Lower leg skin (tissue), 3 donors: ENCODE measurements around the gene EIF5AL1.

Experiments
- POLR2A ChIP-seq, 2 donors: fragments of 450-650 bp; IDR thresholded peaks; one replicate each; pipeline ENCODE4 v1.6.1; 2016 to 2017; ENCODE audit warnings: antibody characterized with exemption in 2 of 2, mild to moderate bottlenecking in 1 of 2, moderate library complexity in 1 of 2
- TF ChIP-seq, protein P1 (sequence below), 3 donors: fragments of 450-650 bp; IDR thresholded peaks; one replicate each; pipeline ENCODE4 v1.5.1; 2016; ENCODE audit warnings: antibody characterized with exemption in 3 of 3, mild to moderate bottlenecking in 3 of 3, moderate library complexity in 2 of 3

- no peak for TF ChIP-seq POLR2A (IDR thresholded peaks at IDR 0.05)
- TF ChIP-seq, protein P1, sequence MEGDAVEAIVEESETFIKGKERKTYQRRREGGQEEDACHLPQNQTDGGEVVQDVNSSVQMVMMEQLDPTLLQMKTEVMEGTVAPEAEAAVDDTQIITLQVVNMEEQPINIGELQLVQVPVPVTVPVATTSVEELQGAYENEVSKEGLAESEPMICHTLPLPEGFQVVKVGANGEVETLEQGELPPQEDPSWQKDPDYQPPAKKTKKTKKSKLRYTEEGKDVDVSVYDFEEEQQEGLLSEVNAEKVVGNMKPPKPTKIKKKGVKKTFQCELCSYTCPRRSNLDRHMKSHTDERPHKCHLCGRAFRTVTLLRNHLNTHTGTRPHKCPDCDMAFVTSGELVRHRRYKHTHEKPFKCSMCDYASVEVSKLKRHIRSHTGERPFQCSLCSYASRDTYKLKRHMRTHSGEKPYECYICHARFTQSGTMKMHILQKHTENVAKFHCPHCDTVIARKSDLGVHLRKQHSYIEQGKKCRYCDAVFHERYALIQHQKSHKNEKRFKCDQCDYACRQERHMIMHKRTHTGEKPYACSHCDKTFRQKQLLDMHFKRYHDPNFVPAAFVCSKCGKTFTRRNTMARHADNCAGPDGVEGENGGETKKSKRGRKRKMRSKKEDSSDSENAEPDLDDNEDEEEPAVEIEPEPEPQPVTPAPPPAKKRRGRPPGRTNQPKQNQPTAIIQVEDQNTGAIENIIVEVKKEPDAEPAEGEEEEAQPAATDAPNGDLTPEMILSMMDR (IDR thresholded peaks at IDR 0.05) = no peak
Measured at GRCh38 chr10:79547973-79548372, 35.6 kb downstream of the EIF5AL1 start.
